Medulla oblongata (tissue), 1 donor: ENCODE measurements around the gene ENHO.

Experiments used
- DNase-seq: peaks from one replicate; pipeline ENCODE4 v3.0.0-alpha.2; 2015; ENCODE audit errors: extremely low spot score

The ENHO gene

GRCh38 chr9:34524349-34524748 lies 1.6 kb upstream of the ENHO start:
- DNase-seq, result no peak

DNA sequence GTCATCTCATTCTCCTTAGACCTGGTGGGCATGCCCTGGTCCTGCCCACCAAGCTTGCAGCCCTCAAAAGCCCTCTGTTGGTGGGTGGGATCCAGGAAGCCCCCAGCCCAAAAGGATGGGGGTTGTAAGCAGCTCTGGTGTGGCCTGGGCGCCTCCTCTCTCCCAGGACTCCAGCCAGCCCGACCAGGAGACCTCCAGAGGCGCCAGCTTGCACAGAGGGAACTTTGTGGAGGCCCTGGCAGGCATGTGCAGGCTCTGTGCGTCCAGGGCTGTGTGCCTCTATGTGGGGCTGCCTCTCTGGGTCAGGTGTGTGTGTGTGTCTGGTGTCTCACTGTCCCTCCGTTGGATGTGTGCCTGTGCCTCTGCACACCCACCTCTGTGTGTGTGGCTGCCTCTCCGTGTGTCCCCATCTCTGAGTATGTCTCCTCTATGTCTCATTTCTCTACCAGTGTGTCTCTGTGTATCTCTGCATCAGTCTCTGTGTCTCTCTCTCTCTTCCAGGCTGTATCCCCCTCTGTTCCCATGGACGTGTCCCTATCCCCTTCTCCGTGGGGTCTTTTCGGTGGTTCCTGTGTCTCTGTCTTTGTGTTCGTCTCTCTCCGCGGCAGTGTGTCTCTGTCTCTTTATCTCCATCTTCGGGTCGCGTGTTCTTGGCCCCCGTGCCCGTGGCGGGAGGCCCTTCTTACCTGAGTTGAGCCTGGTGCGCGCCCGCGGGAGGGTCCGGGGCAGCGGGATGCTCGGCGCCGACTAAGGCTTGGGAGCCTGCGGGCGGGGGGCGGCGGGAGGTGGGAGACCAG lies 501 bp downstream of the ENHO start:
- peak; percentile 72 for DNase-seq

GRCh38 chr9:34521406-34522045 lies 1.3 kb downstream of the ENHO start:
- DNase-seq, result no peak

DNA sequence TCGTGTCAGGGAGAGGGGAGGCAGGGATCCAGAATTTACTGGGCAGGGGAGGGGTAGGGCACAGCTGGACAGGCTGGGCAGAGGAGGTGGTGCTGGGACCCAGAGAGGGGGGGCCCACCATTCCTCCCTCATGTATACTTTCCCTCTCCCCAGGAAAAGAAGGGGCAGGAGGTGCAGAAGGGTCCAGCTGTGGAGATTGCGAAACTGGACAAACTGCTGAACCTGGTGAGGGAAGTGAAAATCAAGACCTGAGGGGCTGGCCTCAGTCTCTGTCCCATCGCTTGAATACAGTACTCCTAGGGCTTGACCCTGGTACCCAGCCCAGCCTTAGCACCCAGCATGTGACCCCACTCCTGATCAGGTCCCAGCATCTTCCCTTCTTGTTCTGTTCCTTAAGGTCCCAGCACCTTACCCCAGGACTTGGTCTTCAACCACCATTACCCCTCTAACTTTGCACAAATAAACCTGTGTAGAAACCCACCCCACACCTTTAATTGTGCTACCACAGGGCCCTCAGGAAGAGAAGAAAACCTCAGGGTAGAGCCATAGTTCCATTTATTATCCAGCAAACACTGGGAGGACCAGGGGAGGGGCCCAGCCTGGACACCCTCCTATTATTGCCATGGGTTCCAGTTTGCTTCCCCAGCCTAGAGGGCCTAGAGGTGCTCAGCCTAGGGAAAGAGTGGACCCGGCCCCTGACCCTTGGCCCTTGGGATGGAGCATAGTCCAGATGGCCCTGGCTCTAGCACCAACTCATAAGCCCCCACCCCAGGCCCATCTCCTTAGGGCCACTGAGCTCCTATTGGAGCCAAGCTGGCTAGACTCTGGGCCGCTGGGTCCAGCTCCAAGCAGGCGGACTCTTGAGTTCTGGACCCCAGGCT lies 2.0 kb downstream of the ENHO start:
- no peak for DNase-seq

DNA sequence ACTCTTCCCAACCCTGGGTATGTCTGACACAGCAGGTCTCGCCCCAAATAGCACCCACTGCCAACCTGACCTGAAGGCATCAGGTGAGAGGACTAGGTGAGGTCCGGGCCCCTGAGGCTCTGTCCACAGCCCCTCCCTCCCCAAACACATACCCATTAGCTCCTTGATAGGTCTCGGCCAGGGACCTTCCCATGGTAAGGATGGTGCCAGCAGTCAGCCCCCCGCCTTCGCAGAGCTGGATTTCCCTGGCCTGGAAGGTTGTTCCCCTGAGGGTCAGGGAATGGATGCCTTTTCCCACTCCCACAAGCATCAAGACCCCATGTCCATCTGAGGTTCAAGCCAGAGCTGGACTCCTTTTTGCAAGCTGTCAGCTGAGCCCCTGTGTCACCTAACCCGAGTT lies 2.7 kb downstream of the ENHO start:
- no peak for DNase-seq

DNA sequence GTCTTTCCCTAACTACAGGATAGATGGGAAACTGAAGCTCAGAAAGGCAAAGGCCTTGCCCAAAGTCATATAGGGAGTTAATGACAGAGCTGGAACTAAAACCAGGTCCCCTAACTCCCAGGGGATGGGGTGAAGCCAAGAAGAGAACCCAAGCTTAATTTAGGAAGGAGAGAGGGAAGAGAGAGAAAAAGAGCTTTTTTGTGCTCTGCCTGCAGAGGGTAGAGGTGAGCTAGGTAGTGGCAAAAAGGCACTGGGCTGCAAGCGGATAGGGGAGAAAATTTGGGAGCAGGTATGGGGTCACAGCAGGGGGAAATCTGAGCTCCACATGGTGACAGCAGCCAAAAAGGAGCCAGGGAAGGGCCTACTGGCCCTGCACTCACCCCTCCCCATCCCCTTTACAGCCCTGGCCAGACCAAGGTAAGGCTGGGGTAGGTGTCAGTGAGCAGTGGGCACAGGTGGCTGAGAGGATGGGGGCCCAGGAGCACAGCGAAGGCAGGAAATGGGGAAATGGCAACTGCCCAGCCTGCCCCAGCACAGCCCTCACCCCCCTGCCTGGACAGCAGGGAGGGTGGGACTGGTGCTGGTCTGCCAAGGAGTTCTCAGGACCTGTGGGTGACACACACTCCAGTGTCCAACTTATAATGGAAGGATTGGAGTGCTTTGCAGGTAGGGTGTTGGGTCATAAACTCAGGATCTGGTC lies 3.3 kb downstream of the ENHO start:
- no peak for DNase-seq

- no peak for DNase-seq
Measured at GRCh38 chr9:34518896-34519295, 3.9 kb downstream of the ENHO start.

GRCh38 chr9:34518110-34518616 lies 4.6 kb downstream of the ENHO start:
- DNase-seq, result no peak

DNA sequence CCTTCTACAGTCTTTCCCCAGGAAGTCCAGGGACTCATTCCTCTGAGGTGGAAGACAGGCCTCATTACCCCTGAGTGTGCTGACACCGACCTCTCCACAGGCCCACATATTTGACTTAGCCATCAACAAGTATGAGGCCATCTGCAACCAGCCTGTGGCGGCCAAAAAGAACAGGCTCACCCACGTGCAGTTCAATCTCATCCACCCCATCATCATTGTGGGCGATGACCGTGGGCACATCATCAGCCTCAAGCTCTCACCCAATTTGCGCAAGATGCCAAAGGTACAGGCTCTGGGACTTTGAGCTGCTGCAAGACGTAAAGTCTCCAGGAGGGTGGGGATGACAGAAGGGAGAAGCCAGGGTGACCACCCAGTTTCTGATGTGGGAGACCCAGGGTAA lies 5.6 kb downstream of the ENHO start:
- DNase-seq, result no peak

GRCh38 chr9:34515959-34516358 lies 6.8 kb downstream of the ENHO start:
- no peak for DNase-seq

GRCh38 chr9:34514816-34515215 lies 8.0 kb downstream of the ENHO start:
- no peak for DNase-seq

GRCh38 chr9:34514401-34514800 lies 8.4 kb downstream of the ENHO start:
- no peak for DNase-seq

GRCh38 chr9:34513567-34514214 lies 9.1 kb downstream of the ENHO start:
- DNase-seq, result peak; percentile 73

DNA sequence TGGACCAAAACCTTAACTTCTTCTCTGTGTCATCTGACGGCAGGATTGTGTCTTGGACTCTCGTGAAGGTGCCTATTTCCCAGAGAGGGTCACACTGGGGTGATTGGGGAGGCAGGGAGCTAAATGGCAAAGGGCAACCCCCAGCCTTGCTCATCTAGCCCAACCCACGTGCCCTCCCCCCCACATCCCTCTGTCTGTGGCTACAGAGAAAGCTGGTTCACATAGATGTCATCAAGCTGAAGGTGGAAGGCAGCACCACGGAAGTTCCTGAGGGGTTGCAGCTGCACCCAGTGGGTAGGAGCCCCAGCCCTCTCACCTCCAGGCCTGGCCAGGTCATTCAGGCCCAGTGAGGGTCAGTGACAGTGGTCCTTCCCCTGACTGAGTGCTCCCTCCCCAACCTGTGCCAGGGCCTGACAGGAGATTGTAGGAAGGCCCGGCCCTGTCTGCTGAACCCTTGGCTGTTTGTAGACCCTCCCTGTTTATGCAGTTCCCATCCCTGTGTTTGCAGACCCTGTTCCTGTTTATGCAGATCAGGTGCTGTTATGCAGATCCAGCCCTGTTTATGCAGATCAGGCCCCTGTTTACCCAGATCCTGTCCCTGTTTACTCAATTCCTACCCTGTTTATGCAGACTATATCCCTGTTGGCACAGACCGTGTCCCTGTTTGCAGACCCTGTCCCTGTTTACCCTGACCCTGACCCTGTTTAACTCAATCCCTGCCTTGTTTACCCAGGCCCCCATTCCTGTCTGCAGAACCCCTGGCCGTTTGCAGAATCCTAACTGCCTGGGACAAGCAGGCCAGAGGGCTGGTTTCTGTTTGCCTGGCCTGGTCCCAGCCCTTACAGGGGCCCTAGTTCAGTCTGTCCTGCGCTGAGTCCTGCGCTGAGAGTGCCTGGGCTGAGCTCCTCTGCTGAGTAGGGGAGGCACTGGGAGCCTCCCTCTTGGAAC lies 10.4 kb downstream of the ENHO start:
- no peak for DNase-seq

- no peak for DNase-seq
Measured at GRCh38 chr9:34510497-34511468, 12.0 kb downstream of the ENHO start.

DNA sequence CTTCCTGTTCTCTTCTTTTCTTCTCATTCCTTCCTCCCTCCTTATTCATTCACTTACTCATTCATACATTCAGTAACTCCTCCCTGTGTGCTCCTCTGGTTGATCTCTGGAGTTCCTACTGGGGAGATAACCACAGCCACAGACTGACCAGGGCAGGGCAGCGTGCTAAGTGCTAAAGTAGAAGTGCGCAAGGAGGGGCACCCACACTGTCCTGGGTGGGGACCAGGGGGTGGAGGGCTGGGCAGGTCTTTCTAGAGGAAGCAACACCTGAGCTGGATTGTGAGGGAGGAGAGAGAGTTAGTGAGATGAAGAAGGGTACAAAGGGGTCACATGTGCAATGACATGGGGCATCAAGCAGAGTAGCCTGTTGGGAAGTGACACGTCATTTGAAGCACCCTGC lies 13.8 kb downstream of the ENHO start:
- no peak for DNase-seq

GRCh38 chr9:34508463-34508862 lies 14.3 kb downstream of the ENHO start:
- DNase-seq, result no peak

- DNase-seq, result no peak
Measured at GRCh38 chr9:34507966-34508365, 14.8 kb downstream of the ENHO start.

DNA sequence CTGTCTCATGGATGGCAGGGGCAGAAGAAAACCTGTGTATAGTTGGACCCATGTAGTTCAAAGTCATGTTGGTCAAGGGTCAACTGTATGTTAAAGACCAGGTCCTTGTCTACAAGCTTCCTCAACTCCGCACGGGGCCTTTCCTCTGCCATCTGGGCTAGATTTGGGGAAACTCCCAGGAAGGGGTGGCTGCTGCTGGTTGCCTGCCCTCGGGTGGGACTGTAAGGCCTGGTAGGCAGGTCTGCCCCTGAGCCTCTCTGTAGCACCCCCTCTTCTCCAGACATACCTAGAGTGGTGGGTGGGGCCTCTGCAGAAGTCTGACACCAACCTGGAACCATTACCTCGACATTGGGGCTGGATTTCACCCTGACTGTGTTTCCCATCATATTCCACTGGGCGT lies 15.2 kb downstream of the ENHO start:
- no peak for DNase-seq
